Astrocyte (in vitro differentiated cells and primary cell): ENCODE data around the gene SPNS3. TPM values are rescaled to one million over a fixed set of nuclear protein-coding genes. Genes with fewer than 3 reads are reported as not detected.
A peak's percentile ranks its signal among the peaks of the same experiment; 100 is the strongest.

Source experiments
- DNase-seq: peaks from one replicate; pipeline ENCODE4 v3.0.0-alpha.2; 2010; ENCODE audit warnings: low read depth
- FAIRE-seq: peaks from 2 replicates; lab custom pipeline; 2011; peaks lifted over from hg19 to GRCh38; lab: Jason Lieb, UNC
- H2AFZ ChIP-seq: 2 replicates; pipeline ENCODE4 v1.6.0; 2012; ENCODE audit warnings: low read depth, low read length, inconsistent platforms
- H3K27ac ChIP-seq: 2 replicates; pipeline ENCODE4 v1.5.1; 2011; ENCODE audit warnings: low read depth, low read length, inconsistent platforms
- H3K27me3 ChIP-seq: 2 replicates; pipeline ENCODE4 v1.6.0; 2011; ENCODE audit warnings: low read length, inconsistent platforms; ENCODE audit not compliant: insufficient read depth
- H3K36me3 ChIP-seq: 2 replicates; pipeline ENCODE4 v1.5.1; 2011; ENCODE audit warnings: low read length, inconsistent platforms; ENCODE audit not compliant: insufficient read depth
- H3K4me1 ChIP-seq: 2 replicates; pipeline ENCODE4 v1.5.1; 2011; ENCODE audit warnings: low read length, inconsistent platforms; ENCODE audit not compliant: insufficient read depth
- H3K4me2 ChIP-seq: 2 replicates; pipeline ENCODE4 v1.6.0; 2012; ENCODE audit warnings: low read length, inconsistent platforms
- H3K4me3 ChIP-seq: 2 replicates; pipeline ENCODE4 v1.5.1; 2011; ENCODE audit warnings: low read depth, mild to moderate bottlenecking, low read length, inconsistent platforms; ENCODE audit not compliant: insufficient read depth
- H3K79me2 ChIP-seq: 2 replicates; pipeline ENCODE4 v1.6.0; 2012; ENCODE audit warnings: mild to moderate bottlenecking, low read length, inconsistent platforms; ENCODE audit not compliant: insufficient read depth
- H3K9ac ChIP-seq: 2 replicates; pipeline ENCODE4 v1.6.0; 2012; ENCODE audit warnings: mild to moderate bottlenecking, low read length, inconsistent platforms
- H3K9me3 ChIP-seq: 2 replicates; pipeline ENCODE4 v1.5.1; 2012; ENCODE audit warnings: low read depth, mild to moderate bottlenecking, low read length, inconsistent platforms; ENCODE audit not compliant: insufficient read depth
- H4K20me1 ChIP-seq: 2 replicates; pipeline ENCODE4 v1.6.0; 2012; ENCODE audit warnings: low read length, inconsistent platforms; ENCODE audit not compliant: insufficient read depth
- H3K27ac Mint-ChIP-seq: one replicate; pipeline ENCODE4 v1.8.0; 2021; ENCODE audit warnings: mild to moderate bottlenecking, mixed read lengths; ENCODE audit not compliant: unreplicated experiment
- H3K27me3 Mint-ChIP-seq: one replicate; pipeline ENCODE4 v1.8.0; 2021; ENCODE audit warnings: low read depth, mixed read lengths; ENCODE audit not compliant: unreplicated experiment
- H3K36me3 Mint-ChIP-seq: one replicate; pipeline ENCODE4 v1.8.0; 2021; ENCODE audit warnings: low read depth, mixed read lengths; ENCODE audit not compliant: unreplicated experiment
- H3K4me1 Mint-ChIP-seq: one replicate; pipeline ENCODE4 v1.8.0; 2021; ENCODE audit warnings: low read depth, mixed read lengths; ENCODE audit not compliant: unreplicated experiment
- H3K4me3 Mint-ChIP-seq: one replicate; pipeline ENCODE4 v1.8.0; 2021; ENCODE audit warnings: mild to moderate bottlenecking, moderate library complexity, mixed read lengths; ENCODE audit not compliant: unreplicated experiment
- H3K9me3 Mint-ChIP-seq: one replicate; pipeline ENCODE4 v1.8.0; 2021; ENCODE audit warnings: mild to moderate bottlenecking, mixed read lengths; ENCODE audit not compliant: unreplicated experiment
- CTCF ChIP-seq: IDR thresholded peaks from 2 replicates; pipeline ENCODE4 v1.5.1; 2011; ENCODE audit warnings: low read depth, mild to moderate bottlenecking, inconsistent platforms, low read length, moderate library complexity; ENCODE audit not compliant: insufficient read depth
- EZH2 ChIP-seq: IDR thresholded peaks from 2 replicates; pipeline ENCODE4 v1.6.1; 2012; ENCODE audit warnings: mild to moderate bottlenecking, low read length, inconsistent platforms; ENCODE audit not compliant: insufficient read depth
- total RNA-seq: library from RNA; stranded (reverse); gene quantifications from 2 replicates; pipeline ENCODE4 v1.2.1, GENCODE V29; 2021

The SPNS3 gene
- total RNA-seq, 1 donor from 2014 or later = not detected

GRCh38 chr17:4482338-4483011, 48.7 kb downstream of the SPNS3 start:
- Mint-ChIP-seq H3K27ac (no peak overlapping the region), H3K4me1 (peaks cover 12% of the 10 kb centered on the region), H3K36me3 (no peaks in the 10 kb centered on the region), H3K4me3 (no peak overlapping the region), H3K9me3 (no peaks in the 10 kb centered on the region), H3K27me3 (peaks cover 11% of the 10 kb centered on the region)
- H3K9me3 ChIP-seq = no peaks in the 10 kb centered on the region
- peaks cover 10% of the 10 kb centered on the region for H3K4me1 ChIP-seq
- H3K79me2 ChIP-seq = no peaks in the 10 kb centered on the region
- FAIRE-seq (no peak), DNase-seq (no peak)
- no peaks in the 10 kb centered on the region for H4K20me1 ChIP-seq
- H3K4me2 ChIP-seq = no peak overlapping the region
- H2AFZ ChIP-seq = no peak overlapping the region
- TF ChIP-seq EZH2 = no peak
- no peak for TF ChIP-seq CTCF
- no peaks in the 10 kb centered on the region for H3K36me3 ChIP-seq
- no peak overlapping the region for H3K9ac ChIP-seq
- no peaks in the 10 kb centered on the region for H3K27me3 ChIP-seq
- H3K27ac ChIP-seq = no peak overlapping the region
- H3K4me3 ChIP-seq = no peak overlapping the region

- Histone ChIP-seq H3K9me3 (no peaks in the 10 kb centered on the region), H3K4me2 (no peak overlapping the region), H3K9ac (no peak overlapping the region), H3K36me3 (no peaks in the 10 kb centered on the region), H3K27ac (no peak overlapping the region), H3K4me1 (peaks cover 10% of the 10 kb centered on the region), H3K27me3 (no peaks in the 10 kb centered on the region), H3K4me3 (no peak overlapping the region), H4K20me1 (no peaks in the 10 kb centered on the region), H2AFZ (no peak overlapping the region), H3K79me2 (no peaks in the 10 kb centered on the region)
- Mint-ChIP-seq H3K4me1 (peaks cover 12% of the 10 kb centered on the region), H3K27ac (peak overlapping the region; percentile 47), H3K36me3 (no peaks in the 10 kb centered on the region), H3K4me3 (no peak overlapping the region), H3K27me3 (peaks cover 11% of the 10 kb centered on the region), H3K9me3 (no peaks in the 10 kb centered on the region)
- FAIRE-seq (no peak), DNase-seq (no peak)
- TF ChIP-seq CTCF = no peak
- no peak for TF ChIP-seq EZH2
These were observed 49.5 kb downstream of the SPNS3 start for GRCh38 chr17:4483012-4483840.
